Activated CD4-positive, alpha-beta T cell treated with anti-CD3 and anti-CD28 coated beads for 36 hours (primary cell): Measurements from ENCODE around the gene GRB2. TPM values are rescaled to one million over a fixed set of nuclear protein-coding genes. Genes with fewer than 3 reads are reported as not detected.
A peak's percentile ranks its signal among the peaks of the same experiment; 100 is the strongest.
"Not testable (repeated sequence)": the region's sequence is repeated elsewhere in the genome, so short reads cannot be mapped to it uniquely, and the experiment has no call there.

Experiments
- ATAC-seq: fragments of 200-7000 bp; cut with Tn5 transposase; one replicate; pipeline ENCODE4 v1.10.0; 2021; ENCODE audit warnings: mild to moderate bottlenecking, moderate library complexity
- CTCF ChIA-PET: fragments of 350-600 bp; sonication (Branson Sonifier 250); formaldehyde crosslinking; loops from one replicate; lab custom pipeline; 2021; ENCODE audit warnings: antibody characterized with exemption; lab: Charles Lee
- POLR2A ChIA-PET: fragments of 350-600 bp; sonication (Branson Sonifier 250); formaldehyde crosslinking; loops from one replicate; lab custom pipeline; 2021; ENCODE audit warnings: antibody characterized with exemption, inconsistent platforms; lab: Charles Lee
- DNase-seq: peaks from one replicate; pipeline ENCODE4 v3.0.0-alpha.2; 2020
- H3K27ac Mint-ChIP-seq: one replicate; pipeline ENCODE4 v1.8.0; 2021; ENCODE audit warnings: mixed read lengths
- H3K27me3 Mint-ChIP-seq: one replicate; pipeline ENCODE4 v1.8.0; 2021; ENCODE audit warnings: mixed read lengths
- H3K36me3 Mint-ChIP-seq: one replicate; pipeline ENCODE4 v1.8.0; 2021; ENCODE audit warnings: low read depth, mixed read lengths
- H3K4me1 Mint-ChIP-seq: one replicate; pipeline ENCODE4 v1.8.0; 2021; ENCODE audit warnings: mixed read lengths
- H3K4me3 Mint-ChIP-seq: one replicate; pipeline ENCODE4 v1.8.0; 2021; ENCODE audit warnings: mild to moderate bottlenecking, moderate library complexity, mixed read lengths
- H3K9me3 Mint-ChIP-seq: one replicate; pipeline ENCODE4 v1.8.0; 2021; ENCODE audit warnings: low read depth, mixed read lengths
- intact Hi-C, 2 experiments: fragments of 100-400 bp; cut with DNase I in 1 of 2; cut with micrococcal nuclease in 1 of 2; formaldehyde crosslinking; loops; one replicate each; pipeline versions ENCODE4 v1.14.2 to v1.15.1; 2022 to 2024; cut with DNase I, micrococcal nuclease
- total RNA-seq, 2 experiments: library from RNA; stranded (reverse); gene quantifications; one replicate each; pipeline ENCODE4 v1.2.3, GENCODE V29; 2021

GRB2 gene
- total RNA-seq, 2 experiments from 2014 or later, result 157 to 168 TPM

DNA sequence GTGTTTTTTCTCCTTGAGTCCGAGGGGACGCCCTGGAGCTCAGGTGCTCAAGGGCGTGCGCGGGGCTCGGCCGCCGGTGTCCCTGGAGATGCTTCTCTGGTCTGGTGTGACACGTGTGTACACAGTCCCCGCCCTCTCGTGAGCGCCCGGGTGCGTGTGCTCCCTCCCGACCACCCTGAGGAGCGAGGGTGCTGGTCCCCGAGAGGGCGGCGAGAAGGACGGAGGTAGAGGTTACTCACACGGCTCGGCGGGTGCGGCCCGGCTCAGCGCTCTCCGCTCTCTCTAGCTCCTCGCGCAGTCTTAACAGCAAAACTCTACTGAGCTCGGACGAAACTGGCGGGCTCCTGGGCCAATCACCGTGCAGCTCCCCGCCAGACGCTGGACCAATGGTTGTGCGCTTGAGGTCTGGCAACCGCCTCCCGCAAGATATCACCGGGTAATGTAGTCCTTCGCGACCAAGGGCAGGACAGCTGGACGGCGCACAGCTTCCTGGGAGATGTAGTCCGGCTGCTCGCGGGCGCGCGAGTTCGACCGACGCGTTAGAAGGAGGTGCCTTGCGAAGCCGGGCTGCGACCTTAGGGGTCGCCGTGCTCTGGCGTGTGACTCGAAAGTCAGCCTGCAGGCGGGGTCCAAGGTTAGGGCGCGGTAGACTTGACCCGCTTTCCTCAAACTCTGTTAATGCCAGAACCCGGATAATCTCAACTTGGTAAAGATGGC lies 116.2 kb downstream of the GRB2 start, which contains the start of gene SLC25A19:
SLC25A19 (minus strand) TSS at position 319 of the 717 bp plus-strand sequence. CDS start 2,669 bp downstream, outside the sequence.
- peaks cover 35% of the 10 kb centered on the region for H3K36me3 Mint-ChIP-seq
- ChIA-PET POLR2A (interaction anchor here (0.6 to 2.6 kb wide), 18 partner anchors 17 to 491 kb away, joined by 3 to 27 read pairs (median 6); partner anchors contain the start of genes GGA3, GRB2, JPT1 and MIF4GD), CTCF (interaction anchor here (0.6 to 2.4 kb wide), 33 partner anchors 8 to 533 kb away, joined by 3 to 37 read pairs (median 5); partner anchors contain the start of genes FDXR, GGA3, GRB2 and MIF4GD)
- peaks cover 28% of the 10 kb centered on the region for H3K4me1 Mint-ChIP-seq
- H3K4me3 Mint-ChIP-seq, result peak within 1 kb of the TSS; percentile 86
- H3K27ac Mint-ChIP-seq, result peak within 1 kb of the TSS; percentile 100
- intact Hi-C loops, result loop anchor here (1.0 to 5.0 kb wide), 20 partner anchors 8 to 566 kb away; partner anchors contain the start of genes GGA3 (in 2 of the 2), MIF4GD (in 2 of the 2), MRPS7 (in 2 of the 2) and ATP5PD (in 1 of the 2)
- no peaks in the 10 kb centered on the region for H3K9me3 Mint-ChIP-seq
- peak; percentile 95 for ATAC-seq
- DNase-seq, result peak; percentile 99
- no peaks in the 10 kb centered on the region for H3K27me3 Mint-ChIP-seq

DNA sequence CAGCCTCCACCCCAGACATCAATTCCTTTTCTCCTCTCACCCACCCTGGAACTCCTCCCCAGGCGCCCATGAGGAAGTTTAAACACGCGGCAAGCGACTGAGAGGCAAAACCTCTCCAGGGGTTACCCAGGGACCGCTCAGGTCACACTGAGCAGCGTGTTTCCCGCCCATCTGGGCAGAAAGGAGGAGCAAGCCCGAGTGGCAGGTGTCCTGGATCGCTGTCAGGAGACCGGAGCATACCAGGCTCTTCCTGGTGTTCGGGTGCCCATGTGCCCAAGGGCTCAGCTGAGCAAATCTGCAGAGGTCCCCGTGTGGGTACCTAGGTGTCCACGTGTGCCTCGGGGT lies 116.7 kb downstream of the GRB2 start:
- Mint-ChIP-seq H3K4me3 (peak overlapping the region; percentile 86), H3K4me1 (peaks cover 26% of the 10 kb centered on the region), H3K36me3 (peaks cover 35% of the 10 kb centered on the region), H3K27ac (peak overlapping the region; percentile 100), H3K27me3 (no peaks in the 10 kb centered on the region), H3K9me3 (no peaks in the 10 kb centered on the region)
- ATAC-seq (peak; percentile 17), DNase-seq (peak; percentile 70)
- POLR2A ChIA-PET, result interaction anchor here (0.6 to 2.6 kb wide), 18 partner anchors 16 to 491 kb away, joined by 3 to 27 read pairs (median 5); partner anchors contain the start of genes GGA3, GRB2, JPT1 and MIF4GD
- intact Hi-C loops, result loop anchor here (1.0 to 5.0 kb wide), 20 partner anchors 9 to 567 kb away; partner anchors contain the start of genes GGA3 (in 2 of the 2), MIF4GD (in 2 of the 2), MRPS7 (in 2 of the 2) and ATP5PD (in 1 of the 2)
- CTCF ChIA-PET, result interaction anchor here (0.6 to 2.4 kb wide), 30 partner anchors 9 to 534 kb away, joined by 3 to 37 read pairs (median 5); partner anchors contain the start of genes FDXR, GGA3, GRB2 and MIF4GD

DNA sequence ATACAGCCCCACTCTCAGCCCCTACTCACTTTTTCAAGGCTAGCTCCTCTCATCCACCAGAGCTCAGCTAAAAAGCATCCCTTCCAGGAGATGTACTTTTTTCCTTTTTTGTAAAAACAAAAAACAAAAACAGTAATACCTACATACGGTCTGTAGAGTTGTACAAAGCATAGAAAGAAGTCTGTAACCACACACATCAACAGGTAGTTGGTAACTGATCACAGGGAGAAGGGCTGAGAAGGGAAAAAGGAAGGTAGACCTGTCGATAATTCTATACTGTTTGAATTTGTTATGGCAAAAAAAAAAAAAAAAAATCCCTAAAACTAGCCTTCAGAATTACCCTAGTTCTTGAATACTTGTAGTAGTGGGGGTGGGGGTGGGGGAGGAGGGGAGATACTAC lies 117.1 kb downstream of the GRB2 start:
- no peaks in the 10 kb centered on the region for H3K27me3 Mint-ChIP-seq
- H3K9me3 Mint-ChIP-seq, result no peaks in the 10 kb centered on the region
- H3K4me1 Mint-ChIP-seq, result peaks cover 26% of the 10 kb centered on the region
- H3K4me3 Mint-ChIP-seq, result peak overlapping the region; percentile 86
- ATAC-seq (no peak), DNase-seq (no peak)
- POLR2A ChIA-PET, result interaction anchor here (0.6 to 2.6 kb wide), 5 partner anchors 16 to 118 kb away, joined by 3 to 27 read pairs (median 11); partner anchors contain the start of genes GGA3, GRB2, MIF4GD and MRPS7
- intact Hi-C loops, result loop anchor here in 1 of 2 experiments (5.0 kb wide), 1 partner anchor 34 kb away; no protein-coding TSS in a partner anchor
- peaks cover 39% of the 10 kb centered on the region for H3K36me3 Mint-ChIP-seq
- CTCF ChIA-PET, result interaction anchor here (0.7 to 2.2 kb wide), 10 partner anchors 9 to 228 kb away, joined by 3 to 37 read pairs (median 7); partner anchors contain the start of genes MIF4GD and TSEN54
- H3K27ac Mint-ChIP-seq, result peak overlapping the region; percentile 89

GRCh38 chr17:75287221-75287620 lies 118.3 kb downstream of the GRB2 start:
- ATAC-seq (no peak), DNase-seq (no peak)
- Mint-ChIP-seq H3K27me3 (no peaks in the 10 kb centered on the region), H3K9me3 (no peaks in the 10 kb centered on the region), H3K27ac (no peak overlapping the region), H3K4me3 (peak overlapping the region; percentile 86), H3K4me1 (peaks cover 26% of the 10 kb centered on the region), H3K36me3 (peaks cover 41% of the 10 kb centered on the region)
- POLR2A ChIA-PET, result no interaction called here
- intact Hi-C loops, result loop anchor here in 1 of 2 experiments (5.0 kb wide), 1 partner anchor 35 kb away; no protein-coding TSS in a partner anchor
- CTCF ChIA-PET, result interaction anchor here (0.5 to 1.0 kb wide), 2 partner anchors 39 to 445 kb away, joined by 3 to 4 read pairs; no protein-coding TSS in a partner anchor

GRCh38 chr17:75285123-75285522 lies 120.4 kb downstream of the GRB2 start:
- Mint-ChIP-seq H3K36me3 (peaks cover 46% of the 10 kb centered on the region), H3K9me3 (no peaks in the 10 kb centered on the region), H3K27me3 (no peaks in the 10 kb centered on the region), H3K4me1 (peaks cover 17% of the 10 kb centered on the region), H3K27ac (no peak overlapping the region), H3K4me3 (no peak overlapping the region)
- no peak for DNase-seq
- no peak for ATAC-seq
- POLR2A ChIA-PET, result no interaction called here
- CTCF ChIA-PET, result interaction anchor here (1.2 to 1.8 kb wide), 3 partner anchors 10 to 171 kb away, joined by 4 to 9 read pairs (median 6); partner anchors contain the start of gene MIF4GD
- intact Hi-C loops, result loop anchor here in 1 of 2 experiments (5.0 kb wide), 1 partner anchor 37 kb away; no protein-coding TSS in a partner anchor

- H3K27ac Mint-ChIP-seq, DNase-seq, H3K9me3 Mint-ChIP-seq, intact Hi-C loops, H3K27me3 Mint-ChIP-seq, ATAC-seq, H3K4me3 Mint-ChIP-seq, POLR2A ChIA-PET, H3K4me1 Mint-ChIP-seq: not testable (repeated sequence)
- peaks cover 41% of the 10 kb centered on the region for H3K36me3 Mint-ChIP-seq
- CTCF ChIA-PET, result interaction anchor here (1.3 kb wide), 1 partner anchor 9 kb away, joined by 3 read pairs; the partner anchor contains the start of gene MIF4GD
These were observed 125.3 kb downstream of the GRB2 start for GRCh38 chr17:75280189-75280588.

DNA sequence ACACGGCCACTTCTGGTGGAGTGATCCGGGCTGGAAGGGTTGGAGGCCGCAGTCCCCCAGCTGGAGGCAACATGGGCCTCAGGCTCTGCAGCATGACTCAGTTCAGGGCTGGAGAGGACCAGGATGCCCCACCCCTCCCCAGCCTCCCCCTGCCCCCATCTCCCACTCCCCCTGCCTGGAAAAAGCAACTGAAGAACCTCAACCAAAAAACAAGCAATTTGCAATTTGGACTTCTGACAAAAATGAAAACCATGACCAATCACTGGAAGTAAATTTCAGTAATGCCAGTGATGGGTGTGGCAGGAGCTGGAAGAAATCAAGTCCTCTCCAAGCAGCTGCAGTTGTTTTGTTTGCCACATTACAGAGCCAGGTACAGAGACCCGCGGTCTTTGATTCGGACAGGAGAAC lies 127.8 kb downstream of the GRB2 start:
- no peak overlapping the region for H3K27ac Mint-ChIP-seq
- no peak overlapping the region for H3K4me3 Mint-ChIP-seq
- DNase-seq (no peak), ATAC-seq (no peak)
- peaks cover 4% of the 10 kb centered on the region for H3K4me1 Mint-ChIP-seq
- H3K9me3 Mint-ChIP-seq, result no peaks in the 10 kb centered on the region
- intact Hi-C loops, result no loop called here
- CTCF ChIA-PET, result interaction anchor here (1.0 to 1.3 kb wide), 2 partner anchors 11 to 134 kb away, joined by 3 to 8 read pairs; partner anchors contain the start of gene SLC25A19
- H3K27me3 Mint-ChIP-seq, result no peaks in the 10 kb centered on the region
- H3K36me3 Mint-ChIP-seq, result peaks cover 44% of the 10 kb centered on the region
- POLR2A ChIA-PET, result no interaction called here

- H3K4me1 Mint-ChIP-seq, result peaks cover 16% of the 10 kb centered on the region
- DNase-seq (no peak), ATAC-seq (no peak)
- H3K27me3 Mint-ChIP-seq, result no peaks in the 10 kb centered on the region
- H3K9me3 Mint-ChIP-seq, result no peaks in the 10 kb centered on the region
- H3K27ac Mint-ChIP-seq, result no peak overlapping the region
- ChIA-PET POLR2A (interaction anchor here (0.5 to 0.6 kb wide), 3 partner anchors 16 to 76 kb away, joined by 3 to 4 read pairs (median 3); no protein-coding TSS in a partner anchor), CTCF (interaction anchor here (0.5 to 6.4 kb wide), 7 partner anchors 11 to 138 kb away, joined by 3 to 78 read pairs (median 3); partner anchors contain the start of genes GGA3 and MRPS7)
- no peak overlapping the region for H3K4me3 Mint-ChIP-seq
- intact Hi-C loops, result loop anchor here in 1 of 2 experiments (5.0 kb wide), 1 partner anchor 37 kb away; no protein-coding TSS in a partner anchor
- H3K36me3 Mint-ChIP-seq, result peaks cover 43% of the 10 kb centered on the region
These were observed 131.3 kb downstream of the GRB2 start for GRCh38 chr17:75273977-75274708.

GRCh38 chr17:75272848-75273184 lies 132.7 kb downstream of the GRB2 start:
- DNase-seq (no peak), ATAC-seq (no peak)
- Mint-ChIP-seq H3K4me3 (peak overlapping the region; percentile 80), H3K27ac (peak overlapping the region; percentile 31), H3K36me3 (peaks cover 35% of the 10 kb centered on the region), H3K4me1 (peaks cover 21% of the 10 kb centered on the region), H3K27me3 (no peaks in the 10 kb centered on the region), H3K9me3 (no peaks in the 10 kb centered on the region)
- ChIA-PET POLR2A (interaction anchor here (0.5 to 3.6 kb wide), 5 partner anchors 8 to 196 kb away, joined by 3 to 57 read pairs (median 10); partner anchors contain the start of genes GGA3, MRPS7 and SLC25A19), CTCF (interaction anchor here (1.0 to 6.4 kb wide), 9 partner anchors 9 to 140 kb away, joined by 3 to 78 read pairs (median 9); partner anchors contain the start of genes GGA3, MRPS7 and SLC25A19)
- intact Hi-C loops, result loop anchor here in 1 of 2 experiments (5.0 kb wide), 1 partner anchor 36 kb away; no protein-coding TSS in a partner anchor
